Measurements from ENCODE around the gene KCNQ1.

Gene KCNQ1, protein sequence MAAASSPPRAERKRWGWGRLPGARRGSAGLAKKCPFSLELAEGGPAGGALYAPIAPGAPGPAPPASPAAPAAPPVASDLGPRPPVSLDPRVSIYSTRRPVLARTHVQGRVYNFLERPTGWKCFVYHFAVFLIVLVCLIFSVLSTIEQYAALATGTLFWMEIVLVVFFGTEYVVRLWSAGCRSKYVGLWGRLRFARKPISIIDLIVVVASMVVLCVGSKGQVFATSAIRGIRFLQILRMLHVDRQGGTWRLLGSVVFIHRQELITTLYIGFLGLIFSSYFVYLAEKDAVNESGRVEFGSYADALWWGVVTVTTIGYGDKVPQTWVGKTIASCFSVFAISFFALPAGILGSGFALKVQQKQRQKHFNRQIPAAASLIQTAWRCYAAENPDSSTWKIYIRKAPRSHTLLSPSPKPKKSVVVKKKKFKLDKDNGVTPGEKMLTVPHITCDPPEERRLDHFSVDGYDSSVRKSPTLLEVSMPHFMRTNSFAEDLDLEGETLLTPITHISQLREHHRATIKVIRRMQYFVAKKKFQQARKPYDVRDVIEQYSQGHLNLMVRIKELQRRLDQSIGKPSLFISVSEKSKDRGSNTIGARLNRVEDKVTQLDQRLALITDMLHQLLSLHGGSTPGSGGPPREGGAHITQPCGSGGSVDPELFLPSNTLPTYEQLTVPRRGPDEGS

DNA sequence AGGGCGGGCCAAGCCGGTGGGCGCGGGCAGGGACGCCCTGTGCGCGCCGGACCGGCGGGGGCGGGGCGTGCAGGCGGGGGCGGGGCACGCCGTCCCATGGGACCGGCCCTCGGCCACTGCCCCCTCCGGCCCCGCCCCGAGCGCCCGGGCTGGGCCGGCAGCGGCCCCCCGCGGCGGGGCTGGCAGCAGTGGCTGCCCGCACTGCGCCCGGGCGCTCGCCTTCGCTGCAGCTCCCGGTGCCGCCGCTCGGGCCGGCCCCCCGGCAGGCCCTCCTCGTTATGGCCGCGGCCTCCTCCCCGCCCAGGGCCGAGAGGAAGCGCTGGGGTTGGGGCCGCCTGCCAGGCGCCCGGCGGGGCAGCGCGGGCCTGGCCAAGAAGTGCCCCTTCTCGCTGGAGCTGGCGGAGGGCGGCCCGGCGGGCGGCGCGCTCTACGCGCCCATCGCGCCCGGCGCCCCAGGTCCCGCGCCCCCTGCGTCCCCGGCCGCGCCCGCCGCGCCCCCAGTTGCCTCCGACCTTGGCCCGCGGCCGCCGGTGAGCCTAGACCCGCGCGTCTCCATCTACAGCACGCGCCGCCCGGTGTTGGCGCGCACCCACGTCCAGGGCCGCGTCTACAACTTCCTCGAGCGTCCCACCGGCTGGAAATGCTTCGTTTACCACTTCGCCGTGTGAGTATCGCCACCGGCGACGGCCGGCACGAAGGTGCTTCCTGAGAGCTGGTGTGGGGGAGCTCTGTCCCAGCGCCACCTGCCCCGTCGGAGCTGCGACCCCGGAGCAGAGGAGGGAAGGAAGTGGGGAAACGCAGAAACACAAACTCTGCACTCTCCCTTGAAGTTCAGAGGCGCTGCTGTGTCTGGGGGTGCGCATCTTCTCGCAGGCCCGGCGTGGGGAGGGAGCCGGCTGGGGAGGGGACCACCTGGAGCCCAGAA lies at the start of gene KCNQ1:
Gene KCNQ1 (plus strand): TSS at position 188 of the 925 bp plus-strand sequence. CDS start 91 bp downstream, at position 279.
- peak in 2 of 3 experiments; percentile 18 to 67 for DNase-seq (ENCODE audit: low read depth in 3 of 3)

DNA sequence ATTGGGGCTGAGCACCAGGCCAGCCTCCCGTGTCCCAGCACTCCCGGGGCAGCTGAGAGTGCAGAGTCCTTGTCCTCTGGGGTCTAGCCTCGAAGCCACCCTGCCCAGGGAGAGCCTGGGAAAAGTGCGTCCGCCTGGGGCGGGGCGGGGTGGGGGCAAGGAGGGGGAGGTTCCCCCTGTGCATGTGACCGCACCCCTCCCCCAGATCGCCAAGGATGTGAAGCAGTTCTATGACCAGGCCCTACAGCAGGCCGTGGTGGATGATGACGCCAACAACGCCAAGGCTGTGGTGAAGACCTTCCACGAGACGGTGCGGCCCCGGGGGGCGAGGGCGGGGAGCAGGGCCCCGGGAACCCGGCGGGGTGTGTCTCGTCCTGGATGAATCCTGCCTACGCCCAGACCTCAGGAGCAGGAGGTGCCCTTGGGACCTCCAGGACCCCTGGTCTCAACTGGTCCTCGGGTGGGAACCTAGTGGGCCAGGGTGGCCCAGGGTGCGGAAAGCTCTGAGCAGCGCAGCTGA lies 49.5 kb upstream of the KCNQ1 start:
- DNase-seq (ENCODE audit: low read depth in 3 of 3): no peak

DNA sequence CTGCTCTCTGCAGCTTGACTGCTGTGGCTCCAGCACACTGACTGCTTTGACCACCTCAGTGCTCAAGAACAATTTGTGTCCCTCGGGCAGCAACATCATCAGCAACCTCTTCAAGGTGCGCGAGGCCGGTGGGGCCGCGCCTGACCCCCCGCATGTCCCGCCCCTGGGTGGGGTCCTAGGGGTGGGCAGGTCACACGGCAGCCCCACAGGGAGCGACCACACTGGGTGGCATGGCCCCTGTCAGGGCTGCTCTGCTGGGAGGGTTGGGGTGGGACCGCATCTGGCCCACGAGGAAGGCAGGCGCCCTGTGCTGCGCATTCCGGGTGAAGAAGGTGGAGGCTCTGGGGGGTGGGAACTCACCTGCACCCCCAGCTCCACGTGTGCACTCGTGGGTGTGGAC lies 49.0 kb upstream of the KCNQ1 start:
- DNase-seq (ENCODE audit: low read depth in 3 of 3): no peak

DNA sequence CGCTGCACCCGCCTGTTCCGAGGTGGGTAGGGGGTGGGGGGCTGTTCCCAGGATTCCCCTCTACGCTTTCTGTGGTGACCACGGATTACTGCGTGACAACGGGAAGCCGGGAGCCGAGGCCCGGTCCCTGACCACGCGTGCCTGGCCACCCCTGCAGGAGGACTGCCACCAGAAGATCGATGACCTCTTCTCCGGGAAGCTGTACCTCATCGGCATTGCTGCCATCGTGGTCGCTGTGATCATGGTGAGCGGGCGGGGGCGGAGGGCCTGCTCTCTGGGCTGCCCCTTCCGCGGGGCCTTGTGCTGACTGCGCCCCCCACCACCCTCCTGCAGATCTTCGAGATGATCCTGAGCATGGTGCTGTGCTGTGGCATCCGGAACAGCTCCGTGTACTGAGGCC lies 48.3 kb upstream of the KCNQ1 start:
- no peak for DNase-seq (ENCODE audit: low read depth in 3 of 3)

DNA sequence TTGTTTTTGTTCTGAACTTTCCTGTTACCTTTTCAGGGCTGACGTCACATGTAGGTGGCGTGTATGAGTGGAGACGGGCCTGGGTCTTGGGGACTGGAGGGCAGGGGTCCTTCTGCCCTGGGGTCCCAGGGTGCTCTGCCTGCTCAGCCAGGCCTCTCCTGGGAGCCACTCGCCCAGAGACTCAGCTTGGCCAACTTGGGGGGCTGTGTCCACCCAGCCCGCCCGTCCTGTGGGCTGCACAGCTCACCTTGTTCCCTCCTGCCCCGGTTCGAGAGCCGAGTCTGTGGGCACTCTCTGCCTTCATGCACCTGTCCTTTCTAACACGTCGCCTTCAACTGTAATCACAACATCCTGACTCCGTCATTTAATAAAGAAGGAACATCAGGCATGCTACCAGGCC lies 47.8 kb upstream of the KCNQ1 start:
- no peak for DNase-seq (ENCODE audit: low read depth in 3 of 3)

DNA sequence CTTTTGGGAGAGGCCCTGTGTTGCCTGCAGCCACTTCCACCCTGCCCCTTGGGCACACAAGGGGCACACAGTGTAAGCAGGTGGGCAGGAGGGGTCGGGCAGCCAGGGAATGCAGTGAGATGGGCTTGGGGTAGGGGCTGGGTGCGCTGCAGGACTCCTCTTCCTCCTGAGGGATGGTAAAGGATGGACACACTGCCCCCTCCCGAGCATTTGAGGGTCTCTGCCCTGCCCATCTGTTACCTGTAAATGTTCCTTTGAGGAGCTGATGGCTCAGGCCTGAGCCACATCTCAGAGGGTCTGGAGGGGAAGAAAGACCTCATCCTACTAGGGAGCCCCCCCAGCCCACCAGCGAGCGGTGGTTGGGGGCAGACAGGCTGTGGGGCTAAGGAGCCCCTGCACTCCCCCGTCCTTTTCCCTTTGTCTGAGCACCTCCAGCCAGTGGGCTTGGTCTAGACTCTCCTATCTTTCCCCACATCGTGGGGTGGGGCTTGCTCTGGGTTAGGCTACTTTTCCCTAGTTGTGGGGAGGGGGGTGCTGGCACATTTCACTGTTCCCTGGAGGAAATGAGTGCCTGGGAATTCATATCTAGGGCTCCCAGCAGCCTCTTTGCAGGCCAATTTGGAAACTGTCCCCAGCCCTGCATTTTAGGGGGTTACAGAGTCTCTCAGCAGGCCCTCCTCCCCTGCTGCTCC lies 46.0 kb upstream of the KCNQ1 start:
- DNase-seq (ENCODE audit: low read depth in 3 of 3): no peak

DNA sequence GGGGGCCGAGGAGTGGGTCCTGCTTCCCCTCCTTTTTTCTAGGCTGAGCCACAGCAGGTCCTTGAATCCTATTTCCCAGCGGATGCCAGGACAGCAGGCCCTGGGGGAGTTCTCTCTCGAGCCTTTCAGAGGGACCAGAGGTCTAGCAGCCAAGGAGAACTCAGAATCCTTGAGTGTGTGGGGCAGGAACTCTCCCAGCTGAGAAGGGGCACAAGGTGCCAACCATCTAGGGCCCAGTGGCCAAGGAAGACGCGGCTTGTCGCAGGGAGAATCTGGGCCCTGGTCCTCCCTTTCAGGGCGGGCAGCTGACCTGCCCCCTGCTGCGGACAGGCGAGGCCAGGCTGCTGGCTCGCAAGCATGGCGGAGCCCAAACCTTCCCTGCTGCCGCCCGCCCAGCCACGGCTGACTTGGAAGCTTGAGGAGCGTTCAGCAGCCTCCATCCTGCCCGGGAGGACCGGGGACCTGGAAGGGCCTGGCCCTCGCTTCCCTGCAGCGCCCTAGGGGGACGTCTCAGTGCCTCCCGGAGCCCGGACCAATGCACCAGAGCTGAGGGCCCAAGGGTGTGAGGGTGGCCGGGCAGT lies 45.2 kb upstream of the KCNQ1 start:
- no peak for DNase-seq (ENCODE audit: low read depth in 3 of 3)

DNA sequence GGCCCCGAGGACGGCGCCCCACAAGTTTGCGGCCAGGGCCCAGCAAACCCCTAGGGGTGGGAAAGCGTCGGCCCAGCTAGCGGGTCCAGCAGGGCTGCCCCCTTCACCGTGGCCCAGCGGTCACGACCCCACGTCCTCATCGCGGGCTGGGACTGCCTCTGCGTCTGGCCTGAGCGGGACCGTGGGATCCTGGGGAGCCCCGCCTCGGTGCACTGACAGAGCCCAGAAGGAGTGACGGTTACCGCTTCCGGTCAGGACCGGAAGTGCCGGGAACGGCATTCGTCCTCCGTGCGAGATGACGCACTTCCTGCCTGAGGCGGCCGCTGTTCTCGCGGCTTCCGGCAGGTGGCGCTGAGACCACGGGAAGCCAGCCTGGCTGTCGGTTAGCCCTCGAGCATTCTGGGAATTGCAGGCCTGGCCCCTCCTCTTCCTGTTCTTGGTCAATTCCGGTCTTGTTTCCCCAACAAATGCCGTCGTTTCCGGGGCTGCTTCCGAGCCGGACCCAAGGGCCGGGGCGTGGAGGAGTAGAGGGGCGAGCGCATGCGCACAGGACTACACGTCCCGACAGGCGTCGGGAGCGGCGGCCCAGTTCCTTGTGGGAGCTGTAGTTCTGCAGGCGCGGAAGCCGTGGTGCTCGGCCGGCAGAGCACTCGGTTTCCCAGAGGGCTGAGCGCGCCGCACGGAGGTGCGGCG lies 44.6 kb upstream of the KCNQ1 start, which contains the start of gene TSSC4:
Gene TSSC4 (plus strand): TSS at position 682 of the 693 bp plus-strand sequence. CDS start 1,884 bp downstream, outside the sequence.
- peak; percentile 98 to 99 (median 99) for DNase-seq (ENCODE audit: low read depth in 3 of 3)

DNA sequence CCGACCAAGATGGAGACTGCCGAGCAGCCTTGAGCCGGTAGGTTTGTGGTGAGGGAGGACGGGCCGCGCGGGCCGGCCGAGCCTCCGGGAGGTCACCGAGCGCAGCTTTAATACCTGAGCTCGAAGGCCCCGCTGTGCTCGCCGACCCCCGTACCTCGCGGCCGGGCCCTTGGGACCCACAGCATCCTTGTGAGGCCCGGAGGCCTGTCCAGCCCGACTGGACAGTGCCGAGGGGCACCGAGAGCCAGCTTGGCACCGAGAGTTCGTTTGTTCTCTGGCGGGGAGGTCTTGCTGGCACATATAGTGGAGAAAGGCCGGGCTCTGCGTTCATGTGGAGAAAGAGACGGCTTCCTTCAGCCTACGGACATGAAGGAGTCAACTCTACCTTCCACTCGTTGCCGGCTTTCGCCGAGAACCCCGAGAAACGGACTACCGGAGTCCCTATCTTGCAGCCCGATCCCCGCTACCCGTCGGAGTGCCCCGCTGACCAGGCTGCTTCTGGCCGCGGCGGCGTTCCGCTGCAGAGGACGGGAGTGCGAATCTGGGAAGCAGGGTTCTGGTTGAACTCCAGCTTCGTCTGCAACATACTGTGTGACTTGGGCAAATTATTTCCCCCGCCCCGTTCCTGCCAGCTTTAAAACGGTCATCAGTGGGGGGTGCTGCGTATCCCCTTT lies 43.9 kb upstream of the KCNQ1 start:
- DNase-seq (ENCODE audit: low read depth in 3 of 3): no peak

DNA sequence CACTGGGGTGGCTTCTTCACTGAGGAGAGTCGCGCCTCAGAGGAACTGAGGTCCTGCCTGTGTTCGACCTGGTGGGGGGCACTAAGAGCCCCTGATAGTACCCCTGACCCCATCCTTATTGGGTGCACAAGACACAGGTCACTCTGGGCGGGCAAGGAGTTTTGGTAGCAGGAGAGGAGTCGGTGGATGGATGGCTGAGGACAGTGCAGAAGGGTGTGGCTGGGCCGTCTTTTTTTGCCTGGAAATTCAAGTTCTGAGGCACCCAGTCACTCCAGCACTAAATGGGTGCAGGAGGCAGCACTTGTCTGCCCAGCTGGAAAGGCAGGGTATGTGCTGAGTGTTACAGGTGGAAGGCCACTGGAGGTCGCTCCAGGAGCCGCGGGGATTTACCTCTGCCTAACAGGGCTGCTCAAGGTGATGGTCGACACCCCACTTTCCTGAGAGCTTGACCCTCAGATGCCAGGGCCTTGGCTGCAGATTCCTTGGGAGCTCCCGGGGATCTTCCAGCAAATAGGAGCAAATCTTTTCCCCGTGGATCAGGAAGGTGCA lies 43.3 kb upstream of the KCNQ1 start:
- no peak for DNase-seq (ENCODE audit: low read depth in 3 of 3)

DNA sequence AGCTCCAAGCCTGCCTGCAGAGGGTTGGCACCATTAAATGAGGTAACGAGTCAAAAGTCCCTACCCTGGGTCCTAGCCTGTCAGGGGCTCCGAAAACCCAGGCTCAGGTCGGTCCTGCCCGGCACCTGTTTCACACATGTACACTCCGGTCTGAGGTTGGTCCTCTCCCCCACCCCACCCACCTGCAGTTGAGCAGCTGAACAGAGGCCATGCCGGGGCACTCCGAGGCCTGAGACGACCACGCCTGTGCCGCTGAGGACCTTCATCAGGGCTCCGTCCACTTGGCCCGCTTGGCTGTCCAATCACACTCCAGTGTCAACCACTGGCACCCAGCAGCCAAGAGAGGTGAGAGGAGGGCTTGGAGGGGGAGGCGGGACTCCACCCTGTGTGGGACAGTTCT lies 42.7 kb upstream of the KCNQ1 start:
- DNase-seq (ENCODE audit: low read depth in 3 of 3): no peak

DNA sequence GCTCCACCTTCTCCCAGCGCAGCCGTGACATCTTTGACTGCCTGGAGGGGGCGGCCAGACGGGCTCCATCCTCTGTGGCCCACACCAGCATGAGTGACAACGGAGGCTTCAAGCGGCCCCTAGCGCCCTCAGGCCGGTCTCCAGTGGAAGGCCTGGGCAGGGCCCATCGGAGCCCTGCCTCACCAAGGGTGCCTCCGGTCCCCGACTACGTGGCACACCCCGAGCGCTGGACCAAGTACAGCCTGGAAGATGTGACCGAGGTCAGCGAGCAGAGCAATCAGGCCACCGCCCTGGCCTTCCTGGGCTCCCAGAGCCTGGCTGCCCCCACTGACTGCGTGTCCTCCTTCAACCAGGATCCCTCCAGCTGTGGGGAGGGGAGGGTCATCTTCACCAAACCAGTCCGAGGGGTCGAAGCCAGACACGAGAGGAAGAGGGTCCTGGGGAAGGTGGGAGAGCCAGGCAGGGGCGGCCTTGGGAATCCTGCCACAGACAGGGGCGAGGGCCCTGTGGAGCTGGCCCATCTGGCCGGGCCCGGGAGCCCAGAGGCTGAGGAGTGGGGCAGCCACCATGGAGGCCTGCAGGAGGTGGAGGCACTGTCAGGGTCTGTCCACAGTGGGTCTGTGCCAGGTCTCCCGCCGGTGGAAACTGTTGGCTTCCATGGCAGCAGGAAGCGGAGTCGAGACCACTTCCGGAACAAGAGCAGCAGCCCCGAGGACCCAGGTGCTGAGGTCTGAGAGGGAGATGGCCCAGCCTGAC lies 41.7 kb upstream of the KCNQ1 start:
- DNase-seq (ENCODE audit: low read depth in 3 of 3): no peak

DNA sequence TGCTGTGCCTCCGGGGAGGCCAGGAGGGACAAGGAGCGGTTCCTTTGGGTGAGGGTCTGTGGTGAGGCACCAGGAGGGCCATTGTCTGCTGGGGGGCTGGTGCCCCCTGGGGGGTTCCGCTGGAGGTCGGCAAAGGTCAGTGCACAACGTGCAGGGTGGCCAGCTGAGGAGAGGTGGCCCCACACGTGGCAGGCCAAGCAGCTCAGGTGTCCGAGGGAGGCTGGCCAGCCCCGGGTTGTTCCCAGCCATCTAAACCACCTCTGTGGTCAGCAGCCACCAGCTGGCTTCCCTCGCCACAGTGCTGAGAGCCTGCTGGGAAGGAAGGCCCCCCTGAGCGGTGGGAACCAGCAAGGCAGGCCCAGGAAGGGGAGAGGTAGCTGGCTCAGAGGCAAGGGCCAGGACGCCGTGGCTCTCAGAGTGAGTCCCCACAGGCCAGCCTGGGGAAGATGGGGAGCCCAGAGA lies 40.0 kb upstream of the KCNQ1 start:
- DNase-seq (ENCODE audit: low read depth in 3 of 3): no peak

DNA sequence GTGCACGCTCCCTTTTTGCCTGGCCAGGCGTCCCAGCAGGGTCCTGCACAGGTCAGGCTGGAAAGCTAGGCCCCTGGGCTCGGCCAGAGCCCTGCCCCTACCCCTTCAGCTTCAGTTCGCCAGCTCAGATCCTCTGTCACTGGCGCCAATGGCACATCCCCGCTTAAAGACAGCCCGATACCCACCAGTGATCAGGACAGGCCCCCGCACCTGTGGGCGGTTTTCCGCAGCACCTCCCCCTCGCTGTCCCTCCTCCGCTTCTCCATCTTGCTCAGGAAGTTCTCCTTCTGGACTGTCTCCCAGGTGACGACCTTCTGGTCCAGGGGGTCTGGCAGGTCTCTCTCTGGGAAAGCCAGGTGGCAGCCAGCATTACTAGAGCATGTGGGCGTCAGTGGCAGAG lies 38.4 kb upstream of the KCNQ1 start:
- no peak for DNase-seq (ENCODE audit: low read depth in 3 of 3)

DNA sequence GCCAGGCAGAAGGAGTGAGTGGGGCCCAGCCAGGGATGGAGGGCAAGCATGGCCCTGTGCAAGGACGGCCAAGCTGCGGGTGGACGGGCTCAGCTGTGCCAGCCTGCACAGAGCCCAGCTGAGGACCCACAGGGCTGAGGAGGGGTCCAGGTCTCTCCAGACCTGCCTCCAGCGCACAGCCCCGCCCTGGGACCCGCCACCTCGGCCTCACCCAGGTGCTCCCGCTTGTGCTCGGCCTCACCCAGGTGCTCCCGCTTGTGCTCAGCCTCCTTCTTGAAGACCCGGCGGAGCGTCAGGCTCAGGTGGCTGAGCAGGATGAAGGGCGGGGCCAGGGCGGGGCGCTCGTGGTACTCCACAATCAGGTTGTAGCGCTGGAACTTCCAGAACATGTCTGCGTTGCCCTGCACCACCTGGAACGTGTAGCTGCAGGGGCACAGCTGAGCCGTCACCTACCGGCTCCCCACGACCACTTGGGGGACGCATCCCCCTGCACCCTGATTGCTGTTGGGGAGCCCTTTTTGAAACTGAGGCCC lies 37.9 kb upstream of the KCNQ1 start:
- no peak for DNase-seq (ENCODE audit: low read depth in 3 of 3)

DNA sequence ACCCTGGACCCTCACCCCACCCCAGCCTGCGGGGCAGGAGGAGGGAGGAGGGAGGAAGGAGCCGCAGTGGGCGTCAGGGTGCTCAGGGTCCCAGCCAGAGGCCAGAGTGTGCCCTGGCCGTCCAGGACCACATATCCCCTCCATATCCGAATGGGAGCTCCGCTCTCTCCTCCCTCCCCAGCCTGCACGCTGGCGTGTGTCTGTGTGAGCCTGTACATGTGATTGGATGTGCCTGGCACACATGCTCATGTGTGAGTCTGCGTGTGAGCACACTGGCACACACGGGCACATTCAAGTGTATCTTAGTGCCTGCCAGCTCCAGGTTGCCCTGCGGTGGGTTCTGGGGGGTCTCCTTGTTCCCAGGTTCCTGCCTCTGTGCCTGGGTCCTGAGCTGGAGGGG lies 36.1 kb upstream of the KCNQ1 start:
- DNase-seq (ENCODE audit: low read depth in 3 of 3): no peak

DNA sequence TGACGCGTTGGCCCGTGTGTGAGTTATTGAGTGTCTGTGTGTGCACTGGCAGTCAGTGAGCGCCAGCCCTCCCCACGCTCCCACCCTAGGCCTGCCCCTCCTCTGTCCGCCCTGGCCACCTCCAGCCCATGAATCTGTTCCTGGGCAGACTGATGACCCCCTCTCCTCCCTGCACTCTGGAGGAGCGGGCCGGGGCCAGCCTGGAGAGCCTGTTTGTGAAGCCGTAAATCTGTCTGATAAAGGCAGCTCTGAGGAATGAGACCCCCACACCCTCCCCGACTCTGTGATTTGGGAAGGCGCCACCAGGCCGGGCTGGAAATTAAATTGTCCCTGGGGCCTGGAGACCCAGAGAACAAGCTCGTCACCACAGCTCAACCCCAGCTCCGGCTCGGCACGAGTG lies 35.7 kb upstream of the KCNQ1 start:
- no peak for DNase-seq (ENCODE audit: low read depth in 3 of 3)
